Body of pancreas (tissue), 4 donors: ENCODE data around the gene POLA2.

Source experiments
- CTCF ChIP-seq, 7 experiments: fragments of 450-650 bp in 4 of 7; fragments of 200-600 bp in 3 of 7; sonication (generic) in 3 of 7; IDR thresholded peaks; one replicate each; pipeline ENCODE4 v1.5.1; 2016 to 2019; ENCODE audit warnings: antibody characterized with exemption in 7 of 7
- POLR2A ChIP-seq, 3 donors: fragments of 450-650 bp; IDR thresholded peaks; one replicate each; pipeline ENCODE4 v1.6.1; 2016; ENCODE audit warnings: antibody characterized with exemption in 3 of 3, mild to moderate bottlenecking in 2 of 3

- TF ChIP-seq POLR2A (IDR thresholded peaks at IDR 0.05) = no peak
- TF ChIP-seq CTCF (IDR thresholded peaks at IDR 0.05) = no peak
These were observed 37.0 kb downstream of the POLA2 start for GRCh38 chr11:65298655-65299179.
